ENCODE results near the gene CRYM. TPM values are rescaled to one million over a fixed set of nuclear protein-coding genes. Genes with fewer than 3 reads are reported as not detected.
A peak's percentile ranks its signal among the peaks of the same experiment; 100 is the strongest.

CRYM gene
- total and polyA plus RNA-seq, 10 of the 15 experiments (the other 5 are each of a cell fraction or from before 2014, with no cell fraction given): 0.30 to 6.1 (median 3.9) TPM

- 0 out of 2 replicates have a peak, but pooled peaks have one; percentile 18 for TF ChIP-seq PAX5 (IDR thresholded peaks at IDR 0.05; ENCODE audit: borderline replicate concordance, low read depth, low read length)
- no peak for TF ChIP-seq GABPA (IDR thresholded peaks at IDR 0.05; ENCODE audit: low read depth)
- no peak for TF ChIP-seq ZNF274 (IDR thresholded peaks at IDR 0.05; ENCODE audit: insufficient read depth, insufficient read length)
- TF ChIP-seq, protein P1, sequence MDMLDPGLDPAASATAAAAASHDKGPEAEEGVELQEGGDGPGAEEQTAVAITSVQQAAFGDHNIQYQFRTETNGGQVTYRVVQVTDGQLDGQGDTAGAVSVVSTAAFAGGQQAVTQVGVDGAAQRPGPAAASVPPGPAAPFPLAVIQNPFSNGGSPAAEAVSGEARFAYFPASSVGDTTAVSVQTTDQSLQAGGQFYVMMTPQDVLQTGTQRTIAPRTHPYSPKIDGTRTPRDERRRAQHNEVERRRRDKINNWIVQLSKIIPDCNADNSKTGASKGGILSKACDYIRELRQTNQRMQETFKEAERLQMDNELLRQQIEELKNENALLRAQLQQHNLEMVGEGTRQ (IDR thresholded peaks at IDR 0.05; ENCODE audit: borderline replicate concordance, low read depth, low read length): no peak
- no peak for TF ChIP-seq ZSCAN29 (IDR thresholded peaks at IDR 0.05)
- TF ChIP-seq, protein P2, sequence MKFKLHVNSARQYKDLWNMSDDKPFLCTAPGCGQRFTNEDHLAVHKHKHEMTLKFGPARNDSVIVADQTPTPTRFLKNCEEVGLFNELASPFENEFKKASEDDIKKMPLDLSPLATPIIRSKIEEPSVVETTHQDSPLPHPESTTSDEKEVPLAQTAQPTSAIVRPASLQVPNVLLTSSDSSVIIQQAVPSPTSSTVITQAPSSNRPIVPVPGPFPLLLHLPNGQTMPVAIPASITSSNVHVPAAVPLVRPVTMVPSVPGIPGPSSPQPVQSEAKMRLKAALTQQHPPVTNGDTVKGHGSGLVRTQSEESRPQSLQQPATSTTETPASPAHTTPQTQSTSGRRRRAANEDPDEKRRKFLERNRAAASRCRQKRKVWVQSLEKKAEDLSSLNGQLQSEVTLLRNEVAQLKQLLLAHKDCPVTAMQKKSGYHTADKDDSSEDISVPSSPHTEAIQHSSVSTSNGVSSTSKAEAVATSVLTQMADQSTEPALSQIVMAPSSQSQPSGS (IDR thresholded peaks at IDR 0.05; ENCODE audit: low read length): no peak
- TF ChIP-seq BCL11A (IDR thresholded peaks at IDR 0.05; ENCODE audit: low read depth, low read length): no peak
- TF ChIP-seq YY1 (IDR thresholded peaks at IDR 0.05; ENCODE audit: low read depth, low read length): no peak; the same call in 1 of the 2 replicates
- no peak for TF ChIP-seq E2F4 (IDR thresholded peaks at IDR 0.05; ENCODE audit: low read depth, low read length)
- TF ChIP-seq TAF1 (IDR thresholded peaks at IDR 0.05; ENCODE audit: borderline replicate concordance, low read depth, low read length): no peak
- TF ChIP-seq POLR2A (IDR thresholded peaks at IDR 0.05; ENCODE audit: low read depth, low read length): no peak; the same call in 1 of the 2 replicates
- TF ChIP-seq, protein P3, sequence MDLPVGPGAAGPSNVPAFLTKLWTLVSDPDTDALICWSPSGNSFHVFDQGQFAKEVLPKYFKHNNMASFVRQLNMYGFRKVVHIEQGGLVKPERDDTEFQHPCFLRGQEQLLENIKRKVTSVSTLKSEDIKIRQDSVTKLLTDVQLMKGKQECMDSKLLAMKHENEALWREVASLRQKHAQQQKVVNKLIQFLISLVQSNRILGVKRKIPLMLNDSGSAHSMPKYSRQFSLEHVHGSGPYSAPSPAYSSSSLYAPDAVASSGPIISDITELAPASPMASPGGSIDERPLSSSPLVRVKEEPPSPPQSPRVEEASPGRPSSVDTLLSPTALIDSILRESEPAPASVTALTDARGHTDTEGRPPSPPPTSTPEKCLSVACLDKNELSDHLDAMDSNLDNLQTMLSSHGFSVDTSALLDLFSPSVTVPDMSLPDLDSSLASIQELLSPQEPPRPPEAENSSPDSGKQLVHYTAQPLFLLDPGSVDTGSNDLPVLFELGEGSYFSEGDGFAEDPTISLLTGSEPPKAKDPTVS (IDR thresholded peaks at IDR 0.05; ENCODE audit: low read depth, low read length): no peak
- no peak for TF ChIP-seq ELK1 (IDR thresholded peaks at IDR 0.05; ENCODE audit: low read depth, low read length)
- TF ChIP-seq ASH2L (IDR thresholded peaks at IDR 0.05; ENCODE audit: borderline replicate concordance, low read depth): no peak
- TF ChIP-seq BMI1 (IDR thresholded peaks at IDR 0.05; ENCODE audit: borderline replicate concordance): no peak
- TF ChIP-seq, protein P4, sequence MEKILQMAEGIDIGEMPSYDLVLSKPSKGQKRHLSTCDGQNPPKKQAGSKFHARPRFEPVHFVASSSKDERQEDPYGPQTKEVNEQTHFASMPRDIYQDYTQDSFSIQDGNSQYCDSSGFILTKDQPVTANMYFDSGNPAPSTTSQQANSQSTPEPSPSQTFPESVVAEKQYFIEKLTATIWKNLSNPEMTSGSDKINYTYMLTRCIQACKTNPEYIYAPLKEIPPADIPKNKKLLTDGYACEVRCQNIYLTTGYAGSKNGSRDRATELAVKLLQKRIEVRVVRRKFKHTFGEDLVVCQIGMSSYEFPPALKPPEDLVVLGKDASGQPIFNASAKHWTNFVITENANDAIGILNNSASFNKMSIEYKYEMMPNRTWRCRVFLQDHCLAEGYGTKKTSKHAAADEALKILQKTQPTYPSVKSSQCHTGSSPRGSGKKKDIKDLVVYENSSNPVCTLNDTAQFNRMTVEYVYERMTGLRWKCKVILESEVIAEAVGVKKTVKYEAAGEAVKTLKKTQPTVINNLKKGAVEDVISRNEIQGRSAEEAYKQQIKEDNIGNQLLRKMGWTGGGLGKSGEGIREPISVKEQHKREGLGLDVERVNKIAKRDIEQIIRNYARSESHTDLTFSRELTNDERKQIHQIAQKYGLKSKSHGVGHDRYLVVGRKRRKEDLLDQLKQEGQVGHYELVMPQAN (conservative IDR thresholded peaks at IDR 0.05): peak; percentile 62
- TF ChIP-seq ZNF24 (IDR thresholded peaks at IDR 0.05): no peak
These were observed 23.2 kb upstream of the CRYM start (continued) for GRCh38 chr16:21301168-21301894.
